HG03159 (cell line): ENCODE measurements around the gene SKOR1.

ENCODE experiments used
- ATAC-seq: cut with Tn5 transposase; IDR thresholded peaks from one replicate; pipeline ENCODE4 v1.9.1; 2021; ENCODE audit warnings: mild to moderate bottlenecking, moderate library complexity; ENCODE audit not compliant: unreplicated experiment

Gene SKOR1

DNA sequence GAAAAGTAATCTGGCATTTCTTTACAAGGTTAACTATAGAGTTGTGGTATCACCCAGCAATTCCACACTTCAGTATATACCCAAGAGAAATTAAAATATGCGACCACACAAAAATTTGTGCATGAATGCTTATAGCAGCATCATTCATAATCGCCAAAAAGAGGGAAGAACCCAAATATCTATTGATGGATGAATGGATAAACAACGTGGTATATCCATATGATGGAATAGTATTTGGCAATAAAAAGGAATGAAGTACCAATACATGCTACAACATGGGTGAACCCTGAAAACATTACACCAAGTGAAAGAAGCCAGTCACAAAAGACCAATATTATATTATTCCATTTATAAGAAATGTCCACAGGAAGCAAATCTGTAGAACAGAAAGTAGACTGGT is 8.6 kb upstream of the SKOR1 start:
- ATAC-seq = no peak

DNA sequence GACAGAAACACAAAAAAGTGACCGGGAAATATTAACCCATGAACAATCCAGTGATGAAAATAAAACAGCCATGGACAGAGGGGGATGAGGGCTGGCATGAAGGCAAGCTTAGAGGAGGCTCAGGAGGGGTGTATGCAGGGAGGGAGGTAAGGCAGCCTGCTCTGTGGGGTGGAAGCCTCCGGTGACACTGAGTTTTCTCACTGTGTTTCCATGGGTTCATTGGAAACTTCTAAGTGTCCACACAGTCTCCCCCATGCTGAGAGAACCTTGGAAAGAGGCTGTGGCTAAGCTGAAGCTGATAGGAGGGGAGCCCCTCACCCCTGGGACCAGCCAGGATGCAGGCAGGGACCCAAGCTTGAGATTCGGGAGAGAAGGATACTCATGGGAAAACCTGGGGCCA is 6.8 kb upstream of the SKOR1 start:
- no peak for ATAC-seq

DNA sequence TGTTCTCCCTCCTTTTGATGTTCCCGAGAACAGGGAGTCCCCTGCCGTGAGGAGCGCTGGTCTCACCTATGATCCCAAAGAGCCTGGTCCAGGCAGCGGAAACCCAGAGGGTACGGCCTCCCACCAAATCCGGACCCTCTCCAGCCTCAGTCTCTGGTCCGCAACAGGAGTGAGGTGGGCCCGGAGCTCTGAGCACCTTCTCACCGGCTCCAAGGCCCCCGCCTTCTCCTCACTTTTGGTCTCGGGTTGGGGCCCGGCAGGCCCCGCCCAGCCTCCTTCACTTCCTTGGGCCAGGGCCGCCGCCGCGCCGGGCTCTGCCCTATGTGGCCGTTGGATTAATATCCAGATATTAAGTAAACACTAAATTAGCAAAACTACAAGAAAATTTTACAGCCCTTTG is 5.7 kb upstream of the SKOR1 start:
- no peak for ATAC-seq

DNA sequence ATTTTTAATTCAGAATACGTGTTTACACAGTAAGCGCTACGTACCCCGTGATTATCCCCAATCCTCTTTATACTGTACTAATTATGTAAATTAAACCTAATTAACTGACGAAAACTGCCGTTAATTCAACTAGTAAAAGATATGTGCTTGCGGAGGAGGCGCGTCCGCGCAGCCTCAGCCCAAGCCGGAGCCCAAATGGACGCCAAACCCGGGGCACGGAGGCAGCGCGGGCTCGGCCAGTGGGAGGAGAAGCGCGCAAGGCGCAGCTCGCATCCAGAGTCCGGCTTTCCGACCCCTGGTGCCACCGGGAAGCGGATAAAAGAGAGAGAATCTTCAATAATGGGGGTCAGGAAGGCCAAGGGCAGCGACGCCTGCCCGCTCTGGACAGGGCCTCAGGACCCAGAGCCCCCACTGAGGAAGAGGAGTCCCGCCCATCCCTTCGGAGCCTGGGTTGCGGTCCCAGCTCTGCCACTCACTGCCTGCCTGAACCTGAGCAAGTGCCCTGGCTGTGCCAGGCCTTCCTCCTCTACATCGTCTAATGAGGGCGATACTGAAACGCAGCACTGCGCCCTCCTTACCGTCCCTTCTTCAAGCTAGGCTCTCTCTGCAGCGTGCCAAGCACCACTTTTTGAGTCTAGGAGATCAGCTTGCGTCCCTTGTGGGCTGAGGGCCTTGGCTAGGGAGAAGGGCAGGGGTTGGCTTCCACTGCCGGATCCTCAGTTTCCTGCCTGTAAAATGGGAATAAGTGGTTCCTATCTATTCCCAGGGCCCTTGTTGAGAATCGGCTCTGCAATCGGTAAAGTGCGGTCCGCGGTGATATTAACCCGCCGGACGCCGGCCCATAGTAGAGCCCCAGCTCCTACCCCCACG is 5.0 kb upstream of the SKOR1 start:
- ATAC-seq = no peak

DNA sequence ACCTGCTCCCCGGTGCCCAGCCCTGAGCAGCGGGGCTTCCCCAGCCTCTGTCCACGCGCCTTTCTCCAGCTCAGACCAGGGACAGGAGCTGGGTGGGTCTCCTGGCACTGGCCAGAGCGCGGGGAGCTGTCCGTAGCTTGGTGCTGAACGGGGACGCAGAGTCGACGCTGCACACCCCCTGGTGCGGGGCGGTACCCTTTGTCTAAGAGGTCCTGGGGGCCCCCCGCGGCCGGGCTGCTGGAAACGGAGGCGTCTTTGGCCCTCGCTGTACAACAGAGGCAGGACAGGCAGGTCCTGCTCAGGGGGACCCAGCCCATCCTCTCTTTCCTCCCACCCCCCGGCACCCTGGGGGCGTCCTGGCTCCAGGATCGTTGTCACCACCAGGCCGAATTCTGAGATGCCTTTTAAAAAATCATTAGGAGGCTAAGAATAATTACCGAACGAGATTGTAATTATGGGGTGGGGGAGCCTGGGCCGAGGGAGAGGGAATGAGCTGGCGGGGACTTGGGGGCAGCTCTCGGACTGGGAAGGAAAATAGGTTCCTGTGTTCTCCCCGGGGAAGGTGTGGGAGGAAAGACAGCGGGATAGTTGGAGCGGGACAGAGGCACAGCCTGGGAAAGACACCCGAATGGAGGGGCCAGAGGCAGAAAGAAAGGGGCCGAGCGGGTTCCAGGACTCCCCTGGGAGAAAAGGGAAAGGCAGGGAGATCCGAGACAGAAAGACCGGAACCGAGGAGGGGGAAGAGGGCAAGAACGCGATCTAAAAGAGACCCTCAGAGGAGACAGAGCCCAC is 4.1 kb upstream of the SKOR1 start:
- no peak for ATAC-seq

DNA sequence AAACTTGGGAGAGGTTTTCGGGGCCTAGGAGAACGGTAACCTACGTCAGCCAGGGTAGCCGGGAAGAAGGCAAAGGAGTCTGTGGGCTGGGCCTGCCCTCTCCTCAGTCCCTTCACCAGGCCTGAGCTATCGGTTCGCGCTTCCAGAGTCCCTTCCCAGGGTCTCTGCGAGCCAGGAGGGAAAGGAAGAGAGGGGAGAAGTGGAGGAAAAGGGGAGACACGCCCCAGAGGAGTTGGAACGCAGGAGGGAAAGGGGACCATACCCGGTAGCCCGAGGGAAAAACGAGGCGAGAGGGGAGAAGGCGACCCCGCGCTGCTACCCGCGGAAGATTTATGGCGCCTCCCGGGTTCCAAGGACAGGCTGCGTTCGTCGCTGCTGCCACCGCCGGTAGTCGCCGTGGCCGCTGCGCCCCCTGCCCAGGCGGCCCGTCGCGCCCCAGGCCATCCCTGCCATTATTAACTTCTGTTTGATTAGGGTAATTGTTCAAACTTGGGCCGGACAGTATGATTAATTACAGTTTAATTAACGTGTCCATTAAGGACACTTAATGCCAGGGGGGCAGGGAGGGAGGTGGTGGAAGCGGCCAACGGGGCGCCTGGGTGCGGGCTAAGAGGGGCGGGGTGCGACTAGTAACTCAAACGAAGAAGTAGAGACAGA is 3.4 kb upstream of the SKOR1 start:
- no peak for ATAC-seq

DNA sequence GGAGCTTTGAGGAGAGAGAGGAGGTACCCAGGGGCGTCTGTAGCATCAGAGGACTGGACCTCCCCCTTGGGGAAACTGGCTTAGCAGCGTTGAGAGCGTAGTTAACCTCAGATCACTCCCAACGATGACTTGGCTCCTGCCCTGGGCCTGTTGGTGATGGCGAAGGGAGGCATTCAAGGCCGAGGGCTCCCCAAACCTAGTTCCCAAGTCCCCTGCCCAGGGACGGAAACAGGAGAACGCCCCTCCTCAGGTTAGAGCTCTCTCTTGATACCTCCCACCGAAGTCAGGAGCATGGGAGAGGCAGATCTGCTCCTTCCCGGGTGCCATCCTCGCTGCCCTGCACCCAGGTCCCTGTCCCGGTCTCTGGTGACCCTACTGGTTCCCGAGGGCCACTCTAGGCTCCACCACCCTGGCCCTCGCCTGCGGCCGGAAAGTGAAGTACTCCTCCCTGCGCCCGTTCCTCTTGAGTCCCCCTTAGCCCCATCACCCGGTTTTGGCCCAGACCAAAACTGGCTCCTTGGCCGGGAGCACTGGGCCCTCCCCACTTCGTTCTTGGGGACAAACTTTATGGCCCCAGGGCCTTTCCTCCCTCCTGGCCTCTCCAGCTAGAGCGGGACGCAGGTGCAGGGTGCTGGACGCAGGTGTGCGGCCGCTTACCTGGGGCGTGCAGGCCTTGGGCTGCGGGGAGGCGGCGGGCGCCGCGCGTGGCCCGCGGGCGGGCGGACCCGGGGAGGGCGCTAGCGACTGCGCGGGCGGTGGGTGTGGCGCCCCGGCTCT is 2.6 kb upstream of the SKOR1 start:
- ATAC-seq = no peak

DNA sequence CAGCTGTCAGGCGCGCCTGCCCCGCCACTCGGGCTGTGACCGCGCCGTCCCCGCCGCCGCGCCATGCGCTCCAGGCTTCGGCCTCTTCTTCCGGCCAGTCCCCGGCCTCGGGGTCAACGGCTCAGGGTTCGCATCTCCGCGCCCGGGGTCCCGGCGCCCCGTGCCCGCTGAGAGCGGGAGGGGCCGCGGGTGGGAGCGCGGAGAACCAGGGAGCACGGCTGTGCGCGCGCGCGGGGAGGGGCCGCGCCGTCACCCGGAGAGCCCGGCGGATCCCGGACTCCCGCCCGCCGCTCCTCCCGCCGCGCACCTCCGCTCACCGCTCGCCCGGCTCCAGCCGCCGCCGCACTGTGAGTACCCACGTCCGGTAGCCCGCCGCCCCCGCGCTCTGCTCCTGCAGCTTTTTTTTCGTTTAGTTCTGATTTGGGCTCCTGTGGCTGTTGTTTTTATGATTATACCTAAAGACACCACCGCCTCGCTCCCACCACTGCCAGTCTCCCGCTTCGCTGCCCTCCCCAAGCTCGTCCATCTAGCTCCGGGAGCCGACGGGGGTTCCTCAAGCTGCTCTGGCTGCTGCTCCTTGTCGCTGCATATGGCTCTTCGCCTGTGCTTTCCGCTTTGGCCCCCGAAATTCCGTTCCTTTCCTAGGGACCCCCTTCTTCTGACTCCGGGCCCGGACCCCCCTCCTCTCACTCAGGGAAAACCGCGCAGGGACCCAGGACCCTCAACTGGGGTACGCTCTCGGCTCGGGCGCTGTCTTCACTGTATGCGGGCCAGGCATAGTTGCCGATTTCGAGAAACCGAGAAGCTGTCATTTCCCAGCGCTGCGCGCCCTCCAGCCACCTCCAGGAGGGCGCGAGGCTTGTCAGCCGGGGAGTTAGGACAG is 1.8 kb upstream of the SKOR1 start:
- no peak for ATAC-seq

DNA sequence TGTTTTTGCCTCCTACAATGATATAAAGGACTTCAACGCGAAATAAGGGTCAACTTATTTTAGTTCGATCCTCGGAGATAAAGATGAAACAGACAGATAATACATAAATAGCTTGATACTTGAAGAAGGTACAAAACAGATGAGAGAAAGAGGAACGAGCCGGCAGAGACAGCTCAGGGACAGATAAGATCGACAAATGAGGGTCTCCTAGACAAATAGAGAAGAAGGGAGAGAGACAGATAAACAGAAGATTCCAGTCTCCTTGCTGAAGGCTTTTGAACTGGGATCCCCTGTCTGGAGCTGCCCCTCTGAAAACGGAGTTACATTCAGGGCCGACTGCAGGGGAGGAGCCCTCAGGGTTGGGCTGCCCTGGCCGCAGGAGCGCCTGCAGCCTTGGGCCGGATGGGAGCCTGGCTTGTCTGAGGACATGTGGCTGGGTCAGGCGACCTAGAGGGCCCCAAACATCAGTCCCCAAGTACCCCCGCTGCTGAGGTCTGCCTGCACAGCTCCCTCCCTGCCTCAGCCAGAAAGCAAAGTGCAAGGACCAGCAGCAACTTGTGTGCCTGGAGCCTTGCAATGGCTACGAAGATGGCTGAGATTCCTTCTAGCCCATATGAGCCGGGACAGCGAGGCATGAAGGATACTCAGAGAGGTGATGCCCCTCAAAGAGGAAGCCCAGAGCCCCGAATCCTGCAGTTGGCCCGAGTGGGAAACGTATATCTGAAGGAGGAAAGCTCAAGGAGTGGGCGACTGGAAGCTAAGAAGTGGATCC is 926 bp upstream of the SKOR1 start:
- no peak for ATAC-seq

DNA sequence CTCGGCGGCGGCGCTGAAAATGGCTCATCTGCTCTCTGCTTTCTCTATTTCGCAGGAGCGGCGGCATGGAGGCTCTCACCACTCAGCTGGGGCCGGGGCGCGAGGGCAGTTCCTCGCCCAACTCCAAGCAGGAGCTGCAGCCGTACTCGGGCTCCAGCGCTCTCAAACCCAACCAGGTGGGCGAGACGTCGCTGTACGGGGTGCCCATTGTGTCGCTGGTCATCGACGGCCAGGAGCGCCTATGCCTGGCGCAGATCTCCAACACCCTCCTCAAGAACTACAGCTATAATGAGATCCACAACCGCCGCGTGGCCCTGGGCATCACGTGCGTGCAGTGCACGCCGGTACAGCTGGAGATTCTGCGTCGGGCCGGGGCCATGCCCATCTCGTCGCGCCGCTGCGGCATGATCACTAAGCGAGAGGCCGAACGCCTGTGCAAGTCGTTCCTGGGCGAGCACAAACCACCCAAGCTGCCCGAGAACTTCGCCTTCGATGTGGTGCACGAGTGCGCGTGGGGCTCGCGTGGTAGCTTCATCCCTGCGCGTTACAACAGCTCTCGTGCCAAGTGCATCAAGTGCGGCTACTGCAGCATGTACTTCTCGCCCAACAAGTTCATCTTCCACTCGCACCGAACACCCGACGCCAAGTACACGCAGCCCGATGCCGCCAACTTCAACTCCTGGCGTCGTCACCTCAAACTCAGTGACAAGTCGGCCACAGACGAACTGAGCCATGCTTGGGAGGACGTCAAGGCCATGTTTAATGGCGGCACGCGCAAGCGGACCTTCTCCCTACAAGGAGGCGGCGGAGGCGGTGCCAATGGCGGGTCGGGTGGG is 790 bp downstream of the SKOR1 start:
- ATAC-seq = no peak

DNA sequence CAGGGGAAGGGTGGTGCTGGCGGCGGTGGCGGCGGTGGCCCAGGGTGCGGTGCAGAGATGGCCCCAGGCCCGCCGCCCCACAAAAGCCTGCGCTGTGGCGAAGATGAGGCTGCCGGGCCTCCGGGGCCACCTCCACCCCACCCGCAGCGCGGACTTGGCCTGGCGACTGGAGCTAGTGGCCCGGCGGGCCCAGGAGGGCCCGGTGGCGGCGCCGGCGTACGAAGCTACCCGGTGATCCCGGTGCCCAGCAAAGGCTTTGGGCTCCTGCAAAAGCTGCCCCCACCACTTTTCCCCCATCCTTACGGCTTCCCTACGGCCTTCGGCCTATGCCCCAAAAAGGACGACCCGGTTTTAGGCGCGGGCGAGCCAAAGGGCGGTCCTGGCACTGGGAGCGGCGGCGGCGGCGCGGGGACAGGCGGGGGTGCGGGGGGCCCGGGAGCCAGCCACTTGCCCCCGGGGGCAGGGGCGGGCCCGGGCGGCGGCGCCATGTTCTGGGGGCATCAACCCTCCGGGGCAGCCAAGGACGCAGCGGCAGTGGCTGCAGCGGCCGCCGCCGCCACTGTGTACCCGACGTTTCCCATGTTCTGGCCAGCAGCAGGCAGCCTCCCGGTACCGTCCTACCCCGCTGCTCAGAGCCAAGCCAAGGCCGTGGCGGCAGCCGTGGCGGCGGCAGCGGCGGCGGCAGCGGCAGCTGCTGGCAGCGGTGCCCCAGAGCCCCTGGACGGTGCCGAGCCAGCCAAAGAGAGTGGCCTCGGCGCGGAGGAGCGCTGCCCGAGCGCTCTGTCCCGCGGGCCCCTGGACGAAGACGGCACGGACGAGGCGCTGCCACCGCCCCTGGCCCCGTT is 1.6 kb downstream of the SKOR1 start:
- no peak for ATAC-seq

DNA sequence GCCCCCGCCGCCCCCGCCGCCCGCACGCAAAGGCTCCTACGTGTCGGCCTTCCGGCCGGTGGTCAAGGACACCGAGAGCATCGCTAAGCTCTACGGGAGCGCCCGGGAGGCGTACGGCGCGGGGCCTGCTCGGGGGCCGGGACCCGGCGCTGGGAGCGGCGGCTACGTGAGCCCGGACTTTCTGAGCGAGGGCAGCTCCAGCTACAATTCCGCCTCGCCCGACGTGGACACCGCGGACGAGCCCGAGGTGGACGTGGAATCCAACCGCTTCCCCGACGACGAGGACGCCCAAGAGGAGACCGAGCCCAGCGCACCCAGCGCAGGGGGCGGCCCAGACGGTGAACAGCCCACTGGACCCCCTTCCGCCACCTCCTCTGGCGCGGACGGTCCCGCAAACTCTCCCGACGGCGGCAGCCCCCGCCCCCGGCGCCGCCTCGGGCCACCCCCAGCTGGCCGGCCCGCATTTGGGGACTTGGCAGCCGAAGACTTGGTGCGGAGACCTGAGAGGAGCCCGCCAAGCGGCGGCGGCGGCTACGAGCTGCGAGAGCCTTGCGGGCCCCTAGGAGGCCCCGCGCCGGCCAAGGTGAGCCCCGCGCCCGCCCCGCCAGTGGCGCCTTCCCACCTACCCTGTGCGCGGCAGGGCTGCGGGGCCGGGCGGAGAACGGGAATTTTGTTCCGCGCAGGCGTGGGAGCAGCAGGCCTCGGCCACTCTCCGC is 2.4 kb downstream of the SKOR1 start:
- ATAC-seq = no peak

DNA sequence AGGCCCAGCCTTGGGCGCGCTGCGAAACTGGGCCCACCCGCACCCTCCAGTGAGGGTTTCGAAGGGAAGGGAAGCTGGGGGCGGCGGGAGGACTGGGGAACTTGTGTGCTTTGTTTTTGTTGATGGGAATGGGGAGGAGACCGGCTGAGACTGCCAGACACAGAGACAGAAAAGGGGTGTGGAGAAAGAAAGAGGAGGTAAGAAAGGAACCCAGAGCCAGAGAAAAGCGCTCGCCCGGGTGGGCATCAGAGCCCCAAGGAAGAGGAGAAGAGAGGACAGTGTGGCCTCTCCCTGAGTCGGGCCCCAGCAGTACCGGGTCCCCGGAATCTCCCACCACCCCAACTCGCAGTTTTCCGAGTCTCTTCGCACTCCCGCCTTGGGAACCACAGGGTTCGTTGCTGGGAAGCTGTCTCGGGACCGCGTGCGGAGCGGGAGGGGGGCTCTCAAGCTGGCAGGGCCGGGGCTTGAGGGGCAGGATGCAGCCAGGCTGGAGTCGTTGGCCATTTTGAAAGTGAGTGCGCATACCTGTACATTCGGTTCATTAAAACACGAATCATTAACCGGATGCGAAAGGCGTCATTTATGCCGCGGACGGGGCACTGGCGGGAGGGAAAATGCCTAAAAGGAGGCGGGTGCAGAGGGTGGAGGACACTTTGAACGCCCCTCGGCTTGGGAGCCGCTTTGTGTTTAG is 3.1 kb downstream of the SKOR1 start:
- ATAC-seq = no peak

DNA sequence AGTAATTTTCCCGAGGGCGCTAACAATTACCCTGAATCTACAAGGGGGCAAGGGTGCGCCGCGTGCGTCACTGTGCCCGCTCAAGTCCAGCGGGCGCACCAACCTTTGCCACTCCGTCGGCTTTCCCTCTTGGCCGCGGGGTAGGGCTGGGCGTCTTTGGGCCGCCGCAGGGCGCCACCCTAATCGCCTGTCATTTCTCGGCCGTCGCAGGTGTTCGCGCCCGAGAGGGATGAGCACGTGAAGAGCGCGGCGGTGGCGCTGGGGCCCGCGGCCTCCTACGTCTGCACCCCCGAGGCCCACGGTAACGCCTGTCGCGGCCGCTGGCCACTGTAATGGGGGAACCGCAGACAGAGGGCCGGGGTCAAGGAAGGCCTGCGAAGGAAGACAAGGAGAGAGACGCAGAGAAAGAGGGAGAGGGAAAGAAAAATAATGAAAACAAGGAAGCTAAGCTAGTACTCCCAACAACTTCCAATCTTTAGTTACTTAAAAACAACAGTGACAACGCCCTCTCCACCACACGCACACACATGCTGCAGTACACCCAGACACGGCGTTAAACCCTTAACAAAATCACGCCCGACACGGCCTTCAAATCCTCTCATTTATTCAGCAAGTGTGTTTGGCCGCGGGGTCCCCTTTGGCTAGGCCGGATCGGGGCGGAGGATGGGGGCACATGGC is 3.8 kb downstream of the SKOR1 start:
- ATAC-seq = no peak

DNA sequence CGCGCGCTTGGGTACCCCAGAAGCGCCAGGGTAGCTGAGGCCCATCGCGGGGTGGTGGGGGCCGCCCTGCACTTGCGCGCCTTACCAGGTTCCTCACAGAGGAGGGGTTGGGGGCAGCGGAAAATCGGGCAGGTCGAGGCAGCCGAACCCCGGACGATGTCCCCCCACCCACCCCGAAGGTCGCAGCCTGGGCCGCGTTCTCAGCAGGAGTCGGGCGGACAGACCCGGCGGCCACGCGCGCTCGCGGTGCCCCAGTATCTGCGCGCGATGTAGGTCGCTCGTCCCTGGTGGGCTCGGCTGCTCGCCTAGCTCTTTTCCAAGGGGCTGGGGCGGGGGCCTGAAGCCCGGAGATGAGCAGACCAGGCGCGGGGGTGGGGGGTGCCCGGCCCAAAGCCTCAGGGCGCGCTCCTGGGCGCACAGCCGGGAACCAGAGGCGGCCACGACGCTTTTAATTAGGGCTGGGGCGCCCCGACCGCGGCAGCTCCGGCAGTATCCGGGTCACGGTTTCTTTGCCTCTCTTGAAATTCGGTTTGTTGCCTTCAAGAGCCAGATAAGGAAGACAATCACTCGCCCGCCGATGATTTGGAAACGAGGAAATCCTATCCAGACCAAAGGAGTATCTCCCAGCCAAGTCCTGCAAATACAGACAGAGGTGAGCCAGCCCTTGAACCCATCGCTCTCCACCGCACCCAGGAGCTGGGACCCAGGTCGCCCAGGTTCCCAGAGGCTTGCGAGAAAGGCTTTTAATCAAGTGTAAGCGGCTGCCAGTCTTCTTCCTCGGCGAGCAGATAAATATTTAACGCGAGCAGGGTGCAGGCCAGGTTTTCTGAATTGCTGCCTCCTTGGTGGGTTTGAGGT is 4.6 kb downstream of the SKOR1 start:
- ATAC-seq = no peak
